ENCODE data around the gene MTHFD1L.

MTHFD1L gene

GRCh38 chr6:150937132-150937906 is 71.8 kb downstream of the MTHFD1L start:
- DNase-seq, result no peak

GRCh38 chr6:150939399-150939798 is 73.9 kb downstream of the MTHFD1L start:
- DNase-seq, result no peak

GRCh38 chr6:150940941-150941340 is 75.4 kb downstream of the MTHFD1L start:
- DNase-seq, result no peak

- no peak for DNase-seq
These were observed 84.0 kb downstream of the MTHFD1L start for GRCh38 chr6:150949526-150949925.

- DNase-seq, result no peak
These were observed 88.3 kb downstream of the MTHFD1L start for GRCh38 chr6:150953851-150954250.

- no peak for DNase-seq
These were observed 93.7 kb downstream of the MTHFD1L start for GRCh38 chr6:150959166-150959565.

GRCh38 chr6:150962436-150962835 is 96.9 kb downstream of the MTHFD1L start:
- DNase-seq, result no peak

- no peak for DNase-seq
These were observed 99.3 kb downstream of the MTHFD1L start for GRCh38 chr6:150964765-150965164.

- DNase-seq, result no peak
These were observed 101.3 kb downstream of the MTHFD1L start for GRCh38 chr6:150966786-150967185.

GRCh38 chr6:150967381-150967780 is 101.9 kb downstream of the MTHFD1L start:
- DNase-seq, result no peak

- DNase-seq, result no peak
These were observed 102.4 kb downstream of the MTHFD1L start for GRCh38 chr6:150967910-150968309.

- DNase-seq, result no peak
These were observed 104.4 kb downstream of the MTHFD1L start for GRCh38 chr6:150969901-150970300.

- DNase-seq, result no peak
These were observed 105.7 kb downstream of the MTHFD1L start for GRCh38 chr6:150971219-150971618.

- DNase-seq, result no peak
These were observed 109.6 kb downstream of the MTHFD1L start for GRCh38 chr6:150975136-150975535.

- DNase-seq, result no peak
These were observed 111.8 kb downstream of the MTHFD1L start for GRCh38 chr6:150977281-150977680.

GRCh38 chr6:150978624-150979023 is 113.1 kb downstream of the MTHFD1L start:
- DNase-seq, result no peak

GRCh38 chr6:150979826-150980350 is 114.4 kb downstream of the MTHFD1L start:
- DNase-seq, result no peak

- no peak for DNase-seq
These were observed 115.6 kb downstream of the MTHFD1L start for GRCh38 chr6:150981095-150981494.

- no peak for DNase-seq
These were observed 116.2 kb downstream of the MTHFD1L start for GRCh38 chr6:150981669-150982068.

- DNase-seq, result no peak
These were observed 121.9 kb downstream of the MTHFD1L start for GRCh38 chr6:150987371-150987828.

- no peak for DNase-seq
These were observed 122.5 kb downstream of the MTHFD1L start for GRCh38 chr6:150987855-150988464.

- no peak for DNase-seq
These were observed 126.0 kb downstream of the MTHFD1L start for GRCh38 chr6:150991487-150991886.

GRCh38 chr6:150992262-150992661 is 126.8 kb downstream of the MTHFD1L start:
- no peak for DNase-seq

GRCh38 chr6:150992703-150993102 is 127.2 kb downstream of the MTHFD1L start:
- no peak for DNase-seq

Data from SHP77 (cell line).